ENCODE measurements around the gene MXI1.
"Not testable (repeated sequence)": the region's sequence is repeated elsewhere in the genome, so short reads cannot be mapped to it uniquely, and the experiment has no call there.

The MXI1 gene

DNA sequence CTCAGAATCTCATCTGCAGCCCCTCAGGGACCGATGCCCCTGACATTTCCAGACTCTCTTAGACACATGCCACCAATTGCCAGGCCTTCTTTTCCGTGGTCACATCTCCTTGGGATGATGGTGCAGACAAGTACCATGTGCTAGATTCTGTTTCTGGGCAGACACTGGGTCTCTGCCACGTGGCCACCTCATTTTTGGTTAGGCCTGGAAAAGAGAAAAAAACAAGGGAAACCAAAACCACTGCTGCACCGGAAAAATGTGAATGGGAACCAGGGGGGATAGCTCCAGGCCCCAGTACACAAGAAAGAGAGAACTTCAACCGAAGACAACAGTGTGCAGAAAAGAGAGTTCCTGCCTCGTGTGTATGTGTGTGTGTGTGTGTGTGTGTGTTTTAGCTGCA, 23.0 kb upstream of the MXI1 start:
- no peak for DNase-seq

GRCh38 chr10:110185646-110186182, 21.7 kb upstream of the MXI1 start:
- not testable (repeated sequence) for DNase-seq

GRCh38 chr10:110190170-110190569, 17.2 kb upstream of the MXI1 start:
- no peak for DNase-seq

DNA sequence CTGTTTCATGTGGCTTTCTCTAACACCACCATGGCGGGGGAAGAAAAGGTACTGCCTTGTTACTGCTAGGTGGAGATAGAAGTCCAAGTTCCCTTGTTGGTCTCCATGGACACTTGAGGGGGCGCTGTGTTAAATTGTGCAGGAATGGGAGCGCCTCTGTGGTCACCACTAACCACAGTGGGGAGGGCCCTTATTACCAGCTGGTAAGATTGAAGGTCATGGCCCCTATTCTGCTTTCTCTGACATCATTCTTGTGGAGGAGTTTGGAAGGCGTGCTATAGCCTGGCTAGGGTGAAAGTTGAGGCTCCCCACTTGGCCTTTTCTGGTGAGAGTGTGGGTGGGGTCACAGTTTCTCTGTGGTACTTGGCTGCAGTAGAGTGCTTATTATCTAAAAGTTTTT, 14.9 kb upstream of the MXI1 start:
- no peak for DNase-seq

GRCh38 chr10:110200503-110200902, 6.9 kb upstream of the MXI1 start:
- DNase-seq, result no peak

DNA sequence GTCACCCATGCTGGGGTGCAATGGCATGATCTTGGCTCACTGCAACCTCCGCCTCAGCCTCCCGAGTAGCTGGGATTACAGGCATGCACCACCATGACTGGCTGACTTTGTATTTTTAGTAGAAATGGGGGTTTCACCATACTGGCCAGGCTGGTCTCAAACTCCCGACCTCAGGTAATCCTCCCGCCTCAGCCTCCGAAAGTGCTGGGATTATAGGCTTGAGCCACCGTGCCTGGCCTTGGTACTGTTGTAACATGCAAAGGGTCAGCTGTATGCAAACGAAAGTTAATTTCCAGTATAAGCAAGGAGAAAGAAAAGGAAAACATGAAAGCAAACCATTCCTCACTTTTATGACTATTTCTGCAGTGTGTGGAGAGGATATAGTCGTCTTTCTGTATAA, 6.4 kb upstream of the MXI1 start:
- not testable (repeated sequence) for DNase-seq

DNA sequence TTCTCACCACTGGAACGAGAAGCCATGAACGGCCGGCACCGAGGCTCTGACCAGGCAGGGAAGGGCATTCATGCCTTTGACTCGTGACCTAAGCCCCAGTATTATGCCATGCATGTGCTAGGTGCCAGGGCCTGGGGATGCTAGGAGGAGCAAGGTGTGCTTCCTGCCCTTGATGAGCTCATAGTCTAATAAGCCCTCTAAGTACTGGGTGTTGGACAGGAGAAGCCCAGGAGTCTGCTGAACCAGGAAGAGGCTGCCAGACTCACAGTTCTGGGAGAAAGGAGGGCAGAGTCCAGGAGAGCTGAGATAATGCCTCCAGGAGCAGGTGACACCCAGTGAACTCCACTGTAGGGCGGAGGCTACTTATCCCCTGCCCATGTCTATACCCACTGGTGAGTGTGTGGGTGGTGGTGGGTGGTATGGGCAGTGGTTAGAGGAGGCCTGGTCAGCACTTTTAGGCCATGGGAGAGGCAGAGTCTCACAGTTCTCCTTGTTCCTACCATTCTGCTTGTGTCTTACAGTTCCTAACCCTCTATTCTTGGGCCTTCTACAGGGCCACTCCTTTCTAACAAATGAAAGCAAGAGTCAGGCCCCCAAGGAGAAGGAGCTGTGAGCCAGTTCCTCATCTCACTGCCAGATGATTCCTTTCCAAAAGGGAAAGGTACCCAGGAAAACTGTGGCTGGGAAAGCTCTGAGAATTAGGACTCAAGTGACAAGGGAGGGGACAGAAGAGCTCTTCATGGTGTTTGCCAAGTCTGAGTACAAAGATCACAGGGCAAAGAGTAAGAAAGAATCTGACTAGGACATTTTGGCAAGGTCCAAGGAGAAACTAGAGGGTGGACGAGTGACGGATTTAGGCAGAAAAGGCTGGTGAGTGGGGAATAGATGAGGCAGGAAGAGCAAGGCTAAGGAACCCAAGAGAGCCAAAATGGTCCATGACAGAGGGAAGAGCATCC, 3.6 kb upstream of the MXI1 start:
- DNase-seq, result no peak

DNA sequence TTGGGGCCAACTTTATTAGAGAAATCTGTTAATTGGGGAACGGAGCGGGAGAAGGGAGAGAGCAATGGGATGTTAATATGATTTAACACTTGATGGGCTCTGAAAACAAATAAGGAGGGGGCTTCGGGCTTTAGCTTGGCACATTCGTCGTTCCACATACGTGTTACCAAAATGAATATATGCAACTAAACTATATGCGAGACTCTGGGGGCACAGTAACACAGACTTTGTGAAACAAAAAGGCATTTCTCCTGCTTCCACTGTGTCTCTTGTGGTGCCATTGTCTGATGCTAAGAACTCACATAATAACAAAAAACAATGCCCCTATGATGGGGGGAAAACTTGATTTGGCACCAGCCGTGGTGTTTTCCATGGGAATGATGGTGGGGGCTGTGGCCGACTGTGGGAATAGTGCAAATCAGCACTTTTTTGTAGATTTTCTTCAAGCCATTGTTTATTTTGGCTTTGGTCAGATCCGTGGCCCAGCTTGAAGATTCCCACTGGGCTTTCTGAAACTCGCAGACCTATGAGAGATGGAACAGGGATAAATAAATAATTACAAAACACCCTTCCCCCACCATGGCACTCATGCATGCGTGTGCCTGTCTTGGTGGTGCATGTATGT, 2.2 kb upstream of the MXI1 start:
- no peak for DNase-seq

DNA sequence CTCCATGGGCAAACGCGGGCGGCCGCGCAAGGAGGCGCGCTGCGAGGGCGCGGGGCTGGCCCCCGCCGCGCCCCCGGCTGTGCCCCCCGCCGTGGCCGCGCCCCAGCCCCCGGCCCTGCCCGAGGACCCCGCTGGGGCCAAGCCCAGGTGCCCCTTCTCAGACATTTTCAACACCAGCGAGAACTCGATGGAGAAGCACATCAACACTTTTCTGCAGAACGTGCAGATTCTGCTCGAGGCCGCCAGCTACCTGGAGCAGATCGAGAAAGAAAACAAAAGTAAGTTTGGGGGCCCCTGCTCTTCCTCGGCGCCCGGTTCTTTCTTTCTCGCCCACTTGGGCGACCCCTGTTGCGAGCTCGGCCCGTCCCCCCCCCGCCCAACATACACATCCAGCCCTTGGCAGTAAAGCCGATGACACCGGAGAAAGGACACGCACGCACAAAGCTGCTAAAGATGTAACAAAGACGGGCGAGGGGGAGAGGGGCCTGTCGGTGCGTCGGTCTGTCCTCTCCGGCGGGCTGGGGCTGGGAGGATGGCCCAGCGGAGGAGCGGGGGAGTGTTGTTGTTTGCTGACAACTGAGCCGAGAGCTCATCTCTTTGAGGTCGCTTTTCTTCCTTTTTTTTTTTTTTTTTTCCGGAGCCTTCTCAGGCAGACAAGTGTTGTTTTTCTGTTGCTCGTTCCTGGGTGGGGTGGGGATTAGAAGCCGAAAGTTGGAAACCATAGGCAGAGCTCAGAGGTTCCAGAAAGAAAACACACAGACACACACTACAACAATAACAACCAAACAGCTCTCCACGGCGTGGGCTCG, 604 bp downstream of the MXI1 start:
- DNase-seq, result no peak

DNA sequence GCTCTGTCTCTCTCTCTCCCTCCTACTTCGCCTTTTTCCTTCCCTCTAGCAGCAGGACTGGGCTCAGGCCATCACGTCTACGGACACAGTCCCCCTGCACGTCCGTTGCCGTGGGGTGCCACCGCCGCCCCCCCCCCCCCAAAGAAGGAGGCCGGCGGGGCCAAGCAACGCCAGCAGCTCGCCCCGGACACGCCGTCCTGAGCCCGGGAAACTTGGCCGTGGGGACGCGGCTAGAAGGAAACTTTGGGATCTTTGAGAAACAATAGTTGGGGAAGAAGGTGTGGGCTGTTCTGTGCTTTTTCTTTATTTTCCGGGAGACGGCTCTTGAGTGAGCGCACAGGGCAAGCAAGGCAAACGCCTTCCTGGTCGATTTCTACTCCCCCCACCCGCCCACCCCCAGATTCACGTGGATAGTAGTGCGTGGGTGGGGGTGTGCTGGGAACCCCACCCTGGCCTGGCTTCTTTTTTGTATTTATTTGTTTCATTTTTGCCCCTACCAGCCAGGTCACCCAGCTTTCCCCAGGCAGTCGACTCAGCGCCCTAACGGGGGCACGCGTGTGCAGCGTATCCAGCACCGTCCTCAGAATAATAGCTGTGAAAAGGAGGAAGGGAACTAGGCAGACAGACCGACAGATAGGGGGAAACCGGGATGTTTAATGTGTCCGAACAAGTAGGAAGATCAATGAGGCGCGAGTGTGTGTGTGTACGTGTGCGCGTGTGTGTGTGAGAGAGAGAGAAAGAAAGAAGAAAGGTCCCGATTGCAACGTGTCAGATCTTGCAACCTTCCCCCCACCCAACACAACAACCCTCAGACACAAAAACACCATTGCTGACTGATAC, 1.4 kb downstream of the MXI1 start:
- DNase-seq, result no peak

DNA sequence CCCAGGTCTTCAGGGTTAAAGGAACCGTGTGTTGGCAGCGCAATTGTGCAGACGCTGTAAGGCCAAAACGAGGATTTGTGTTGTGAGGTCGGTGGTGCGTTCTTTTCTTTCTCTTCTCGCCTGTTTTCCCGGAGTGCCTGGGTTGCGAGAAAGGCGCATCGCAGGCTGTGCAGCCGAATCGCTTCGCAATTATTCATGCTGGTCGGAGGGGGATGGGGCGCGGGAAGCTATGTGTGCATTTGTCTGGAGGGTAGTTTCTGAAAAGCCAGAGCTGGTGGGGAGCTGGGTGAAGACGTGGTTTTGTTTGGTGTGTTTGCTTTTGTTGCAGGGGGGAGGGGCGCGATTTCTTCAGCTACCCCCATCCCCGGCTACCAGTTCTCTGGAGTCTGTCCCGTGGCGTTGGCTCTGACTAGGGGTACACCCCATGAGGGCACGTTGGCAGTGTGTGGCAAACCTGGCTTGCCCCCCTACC, 2.1 kb downstream of the MXI1 start:
- DNase-seq, result peak; percentile 2

DNA sequence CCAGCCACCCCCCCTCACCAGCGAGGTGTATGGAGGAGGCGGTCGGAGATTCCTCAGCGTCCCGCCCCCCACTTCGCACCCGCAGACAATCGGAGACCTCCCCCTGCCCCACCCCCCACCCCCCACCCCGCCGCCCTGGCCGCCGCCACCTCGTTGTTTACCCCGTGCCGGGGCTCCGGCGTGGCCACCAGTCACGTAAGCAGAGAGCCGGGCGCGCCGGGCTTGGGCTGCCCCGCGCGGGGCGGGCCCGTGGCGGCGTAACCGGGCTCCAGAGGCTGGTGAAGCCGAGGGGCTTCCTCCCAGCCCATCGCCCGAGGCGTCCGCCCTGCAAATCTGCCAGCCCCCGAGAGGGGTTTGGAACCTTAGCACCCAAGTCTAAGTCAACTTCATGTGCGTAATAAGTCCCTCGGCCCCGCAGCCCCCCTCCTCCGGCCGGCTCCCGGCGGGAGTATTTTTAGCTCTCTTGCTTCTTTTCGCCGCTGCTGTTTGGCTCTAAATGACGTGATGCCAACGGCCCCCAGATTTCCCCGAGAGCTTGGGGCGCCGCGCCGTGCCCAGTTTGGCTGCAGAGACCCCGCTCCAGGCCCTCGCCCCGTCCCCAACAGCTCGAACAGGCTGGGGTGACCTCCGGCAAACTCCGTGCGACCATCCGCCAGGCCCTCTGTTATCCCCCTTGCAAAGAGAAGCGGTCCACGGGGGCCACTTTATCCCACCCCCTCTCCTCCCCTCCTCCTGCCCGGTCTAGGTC, 2.7 kb downstream of the MXI1 start:
- no peak for DNase-seq

- peak; percentile 88 for DNase-seq
These were observed 3.5 kb downstream of the MXI1 start for GRCh38 chr10:110210674-110211464.

- DNase-seq, result no peak
These were observed 4.0 kb downstream of the MXI1 start for GRCh38 chr10:110211465-110211843.

GRCh38 chr10:110212119-110213006, 5.0 kb downstream of the MXI1 start:
- no peak for DNase-seq

- no peak for DNase-seq
These were observed 7.0 kb downstream of the MXI1 start for GRCh38 chr10:110214371-110214826.

DNA sequence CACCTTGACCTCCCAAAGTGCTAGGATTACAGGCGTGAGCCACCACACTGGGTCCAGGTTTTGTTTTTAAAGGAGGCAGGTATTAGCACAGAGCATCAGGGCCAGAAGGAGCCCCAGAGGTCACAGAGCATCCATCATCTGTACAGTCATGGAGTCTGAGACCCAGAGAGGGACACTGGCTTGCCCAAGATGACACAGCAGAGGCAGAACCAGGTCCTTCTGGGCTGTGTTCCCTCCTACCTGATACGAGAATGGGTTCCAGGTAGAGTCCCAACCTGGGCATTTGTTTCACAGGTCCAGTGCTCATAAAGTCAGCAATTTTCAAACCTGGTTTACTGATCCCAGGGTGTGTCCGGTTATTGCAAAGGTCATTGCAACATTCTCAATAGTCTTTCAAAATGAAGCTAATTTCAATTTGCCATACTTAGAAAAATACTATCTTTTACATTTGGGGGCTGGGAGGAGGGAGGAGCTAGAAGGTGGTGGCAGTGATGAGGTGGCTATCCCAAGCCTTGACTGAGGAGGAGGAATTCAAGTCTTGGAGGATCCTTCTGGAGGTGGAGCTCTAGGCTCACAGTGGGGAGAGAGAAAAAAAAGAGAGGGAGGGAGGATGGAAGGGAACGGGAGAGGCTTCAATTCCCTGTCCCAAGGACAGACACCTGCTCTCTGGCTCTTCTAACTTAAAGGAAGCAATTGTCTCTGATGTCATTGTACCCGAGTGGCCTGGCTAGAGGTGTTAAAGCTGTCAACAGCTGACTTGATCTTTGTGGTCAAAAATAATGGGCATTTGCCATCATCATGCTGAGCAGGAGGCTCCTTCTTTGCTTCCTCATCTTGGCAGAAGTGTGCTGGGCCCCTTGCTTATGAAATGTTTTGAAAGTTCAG, 8.1 kb downstream of the MXI1 start:
- DNase-seq, result no peak

- DNase-seq, result no peak
These were observed 8.8 kb downstream of the MXI1 start for GRCh38 chr10:110216240-110216639.
